Parathyroid adenoma (tissue), 2 donors: ENCODE data around the gene FIZ1.

Experiments used
- H2AFZ ChIP-seq: fragments of 300-600 bp; sonication (generic); one replicate; pipeline ENCODE4 v1.7.0; 2017; ENCODE audit warnings: antibody characterized with exemption, mild to moderate bottlenecking
- H3K27ac ChIP-seq: fragments of 300-600 bp; sonication (generic); one replicate; pipeline ENCODE4 v1.7.0; 2017
- H3K27me3 ChIP-seq: fragments of 300-600 bp; sonication (generic); one replicate; pipeline ENCODE4 v1.7.0; 2017; ENCODE audit warnings: low read length; ENCODE audit not compliant: control insufficient read depth, insufficient read depth
- H3K36me3 ChIP-seq: fragments of 300-600 bp; sonication (generic); one replicate; pipeline ENCODE4 v1.7.0; 2017; ENCODE audit warnings: low read length; ENCODE audit not compliant: control insufficient read depth, insufficient read depth
- H3K4me1 ChIP-seq: fragments of 300-600 bp; sonication (generic); one replicate; pipeline ENCODE4 v1.7.0; 2017; ENCODE audit warnings: control low read depth
- H3K4me2 ChIP-seq: fragments of 300-600 bp; sonication (generic); one replicate; pipeline ENCODE4 v1.7.0; 2017; ENCODE audit warnings: low read length
- H3K4me3 ChIP-seq: fragments of 300-600 bp; sonication (generic); one replicate; pipeline ENCODE4 v1.7.0; 2017; ENCODE audit warnings: low read depth, low read length
- H3K79me2 ChIP-seq: fragments of 300-600 bp; sonication (generic); one replicate; pipeline ENCODE4 v1.7.0; 2017; ENCODE audit warnings: control low read depth
- H3K9ac ChIP-seq: fragments of 300-600 bp; sonication (generic); one replicate; pipeline ENCODE4 v1.7.0; 2017; ENCODE audit warnings: mild to moderate bottlenecking
- H3K9me3 ChIP-seq: fragments of 300-600 bp; sonication (generic); one replicate; pipeline ENCODE4 v1.7.0; 2017; ENCODE audit warnings: low read length; ENCODE audit not compliant: control insufficient read depth
- CTCF ChIP-seq: fragments of 300-600 bp; sonication (generic); IDR thresholded peaks from one replicate; pipeline ENCODE4 v1.7.0; 2017; ENCODE audit warnings: antibody characterized with exemption, mild to moderate bottlenecking
- donor health status: primary hyperparathyroidism.

FIZ1 gene

DNA sequence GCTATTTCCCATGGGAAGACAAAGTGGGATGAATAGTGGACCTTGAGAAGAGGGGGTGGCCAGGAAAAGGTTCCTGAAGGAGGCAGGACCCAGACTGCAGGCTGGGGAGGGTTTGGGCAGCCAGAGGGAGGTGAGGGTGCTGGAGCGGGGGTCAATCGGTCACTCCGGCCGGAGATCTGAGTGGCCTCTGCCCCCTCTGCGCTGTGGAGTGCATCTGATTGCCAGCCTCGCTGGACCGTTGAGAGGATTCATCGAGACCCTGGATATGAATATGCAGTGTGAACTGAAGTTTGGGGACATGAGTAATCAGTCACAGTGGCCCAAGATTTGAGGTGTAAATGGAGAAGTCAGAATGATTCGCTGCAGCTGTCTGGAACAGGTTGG lies 36.0 kb upstream of the FIZ1 start:
- Histone ChIP-seq H3K9ac (peak overlapping the region; percentile 100), H3K4me1 (peaks cover 34% of the 10 kb centered on the region), H3K9me3 (no peaks in the 10 kb centered on the region), H3K36me3 (no peaks in the 10 kb centered on the region), H3K27ac (peak overlapping the region; percentile 100), H3K27me3 (no peaks in the 10 kb centered on the region), H2AFZ (peak overlapping the region; percentile 88), H3K4me2 (peak overlapping the region; percentile 89), H3K4me3 (peak overlapping the region; percentile 100), H3K79me2 (peaks cover 32% of the 10 kb centered on the region)
- no peak for TF ChIP-seq CTCF

DNA sequence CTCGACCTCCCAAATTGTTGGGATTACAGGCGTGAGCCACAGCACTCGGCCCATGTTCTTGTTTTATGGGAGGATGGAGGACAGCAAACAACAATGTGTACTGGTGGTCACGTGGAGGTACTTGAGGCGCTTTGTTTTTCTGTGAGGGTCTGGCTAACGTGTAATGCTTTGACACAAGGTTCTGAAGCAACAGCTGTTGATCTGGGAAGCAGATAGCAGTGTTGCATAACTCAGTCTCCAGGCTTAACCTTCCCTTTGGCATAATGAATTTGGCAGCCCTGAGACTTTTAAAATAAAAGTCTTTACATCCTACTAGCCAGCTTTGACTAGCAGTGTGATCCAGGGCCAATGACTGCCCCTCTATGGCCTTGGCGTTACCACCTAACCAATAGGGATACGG lies 34.5 kb upstream of the FIZ1 start:
- H3K27ac ChIP-seq: peak overlapping the region; percentile 100

GRCh38 chr19:55632463-55632834 lies 33.1 kb upstream of the FIZ1 start:
- H3K4me1 ChIP-seq: peaks cover 16% of the 10 kb centered on the region
- H3K9me3 ChIP-seq: no peaks in the 10 kb centered on the region
- H3K9ac ChIP-seq: no peak overlapping the region
- H3K27ac ChIP-seq: peak overlapping the region; percentile 40
- no peaks in the 10 kb centered on the region for H3K36me3 ChIP-seq
- TF ChIP-seq CTCF: peak; percentile 94
- H3K4me3 ChIP-seq: no peak overlapping the region
- H3K4me2 ChIP-seq: no peak overlapping the region
- H3K79me2 ChIP-seq: peaks cover 25% of the 10 kb centered on the region
- peak overlapping the region; percentile 68 for H2AFZ ChIP-seq
- no peaks in the 10 kb centered on the region for H3K27me3 ChIP-seq

More for the DNA sequence above, 34.5 kb upstream of the FIZ1 start:
- Histone ChIP-seq H3K36me3 (no peaks in the 10 kb centered on the region), H3K9ac (no peak overlapping the region), H3K27me3 (no peaks in the 10 kb centered on the region), H3K4me2 (no peak overlapping the region), H3K4me1 (peaks cover 20% of the 10 kb centered on the region), H3K9me3 (no peaks in the 10 kb centered on the region), H2AFZ (peak overlapping the region; percentile 88), H3K79me2 (peaks cover 28% of the 10 kb centered on the region), H3K4me3 (no peak overlapping the region)
- TF ChIP-seq CTCF: no peak

- H3K4me1 ChIP-seq: peaks cover under 1% of the 10 kb centered on the region
- no peak overlapping the region for H3K9ac ChIP-seq
- no peak overlapping the region for H3K27ac ChIP-seq
- TF ChIP-seq CTCF: no peak
- H3K4me3 ChIP-seq: no peak overlapping the region
- H3K36me3 ChIP-seq: no peaks in the 10 kb centered on the region
- no peak overlapping the region for H3K4me2 ChIP-seq
- no peaks in the 10 kb centered on the region for H3K9me3 ChIP-seq
- H3K27me3 ChIP-seq: no peaks in the 10 kb centered on the region
- H3K79me2 ChIP-seq: no peaks in the 10 kb centered on the region
- no peak overlapping the region for H2AFZ ChIP-seq
Observed at GRCh38 chr19:55626350-55626749, 27.0 kb upstream of the FIZ1 start.

- no peaks in the 10 kb centered on the region for H3K9me3 ChIP-seq
- H3K4me3 ChIP-seq: peak overlapping the region; percentile 78
- H3K36me3 ChIP-seq: no peaks in the 10 kb centered on the region
- no peaks in the 10 kb centered on the region for H3K27me3 ChIP-seq
- no peak overlapping the region for H3K9ac ChIP-seq
- H3K4me1 ChIP-seq: no peaks in the 10 kb centered on the region
- peak overlapping the region; percentile 67 for H3K4me2 ChIP-seq
- peak overlapping the region; percentile 96 for H2AFZ ChIP-seq
- peak overlapping the region; percentile 95 for H3K27ac ChIP-seq
- no peak for TF ChIP-seq CTCF
- no peaks in the 10 kb centered on the region for H3K79me2 ChIP-seq
Observed at GRCh38 chr19:55625004-55625326, 25.6 kb upstream of the FIZ1 start.
